ENCODE results near the gene NTNG1. TPM values are rescaled to one million over a fixed set of nuclear protein-coding genes. Genes with fewer than 3 reads are reported as not detected.

NTNG1 gene
- total and polyA plus RNA-seq, 4 donors = 19.8 to 26.8 (median 25.2) TPM

- peak in 5 of 6 donors; percentile 24 to 80 (median 49) for DNase-seq (ENCODE audit: low read depth in 4 of 6, low spot score in 6 of 6)
- Histone ChIP-seq H3K9me3 (ENCODE audit: control insufficient read depth, insufficient read depth, low read length) (no peaks in the 10 kb centered on the region), H3K36me3 (ENCODE audit: control insufficient read depth, insufficient read depth, low read length) (no peaks in the 10 kb centered on the region), H3K27ac (ENCODE audit: low read depth, low read length) (peak overlapping the region; percentile 22), H3K4me3 (ENCODE audit: low read depth, low read length) (no peak overlapping the region), H3K27me3 (ENCODE audit: control insufficient read depth, insufficient read depth, low read length) (no peaks in the 10 kb centered on the region), H3K4me1 (ENCODE audit: control insufficient read depth, insufficient read depth, low read length) (peaks cover 6% of the 10 kb centered on the region)
- 20% methylated on average over 33 of the region's 37 CpGs for WGBS (ENCODE audit: insufficient coverage)
Observed at GRCh38 chr1:107480548-107481415, 339.9 kb downstream of the NTNG1 start.

- DNase-seq (ENCODE audit: low read depth in 4 of 6, low spot score in 6 of 6) = peak in 1 of 6 donors; percentile 47
- Histone ChIP-seq H3K4me3 (ENCODE audit: low read depth, low read length) (no peak overlapping the region), H3K27me3 (ENCODE audit: control insufficient read depth, insufficient read depth, low read length) (no peaks in the 10 kb centered on the region), H3K36me3 (ENCODE audit: control insufficient read depth, insufficient read depth, low read length) (no peaks in the 10 kb centered on the region), H3K9me3 (ENCODE audit: control insufficient read depth, insufficient read depth, low read length) (no peaks in the 10 kb centered on the region), H3K4me1 (ENCODE audit: control insufficient read depth, insufficient read depth, low read length) (peaks cover 6% of the 10 kb centered on the region), H3K27ac (ENCODE audit: low read depth, low read length) (no peak overlapping the region)
- no CpG with 5 or more reads among the region's 3 CpGs for WGBS (ENCODE audit: insufficient coverage)
Observed at GRCh38 chr1:107481756-107482384, 341.0 kb downstream of the NTNG1 start.

DNA sequence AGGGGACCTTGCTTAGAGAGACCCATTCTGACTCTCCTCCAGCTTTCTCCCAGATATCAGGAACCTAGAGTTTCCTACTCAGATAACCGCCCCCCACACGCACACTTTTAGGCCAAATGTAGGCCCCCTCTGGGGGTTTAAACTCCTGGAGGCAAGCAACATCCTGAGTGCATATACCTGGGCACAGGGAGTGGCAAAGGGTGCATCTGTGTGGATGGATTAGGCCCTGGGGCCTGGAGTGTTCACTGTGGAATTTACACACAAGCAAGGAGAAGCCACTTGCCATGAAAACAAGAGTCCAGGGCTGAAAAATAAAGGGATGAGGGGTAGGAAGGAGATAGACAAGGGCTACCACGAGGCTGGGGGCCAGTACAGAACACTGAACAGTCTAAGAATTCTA, 343.1 kb downstream of the NTNG1 start:
- 100% methylated on average over 1 of the region's 3 CpGs for WGBS (ENCODE audit: insufficient coverage)
- Histone ChIP-seq H3K36me3 (ENCODE audit: control insufficient read depth, insufficient read depth, low read length) (no peaks in the 10 kb centered on the region), H3K27me3 (ENCODE audit: control insufficient read depth, insufficient read depth, low read length) (no peaks in the 10 kb centered on the region), H3K4me3 (ENCODE audit: low read depth, low read length) (no peak overlapping the region), H3K9me3 (ENCODE audit: control insufficient read depth, insufficient read depth, low read length) (no peaks in the 10 kb centered on the region), H3K4me1 (ENCODE audit: control insufficient read depth, insufficient read depth, low read length) (peaks cover 6% of the 10 kb centered on the region), H3K27ac (ENCODE audit: low read depth, low read length) (no peak overlapping the region)
- DNase-seq (ENCODE audit: low read depth in 4 of 6, low spot score in 6 of 6) = no peak

- Histone ChIP-seq H3K27ac (ENCODE audit: low read depth, low read length) (no peak overlapping the region), H3K9me3 (ENCODE audit: control insufficient read depth, insufficient read depth, low read length) (no peaks in the 10 kb centered on the region), H3K4me1 (ENCODE audit: control insufficient read depth, insufficient read depth, low read length) (no peaks in the 10 kb centered on the region), H3K36me3 (ENCODE audit: control insufficient read depth, insufficient read depth, low read length) (no peaks in the 10 kb centered on the region), H3K4me3 (ENCODE audit: low read depth, low read length) (no peak overlapping the region), H3K27me3 (ENCODE audit: control insufficient read depth, insufficient read depth, low read length) (no peaks in the 10 kb centered on the region)
- WGBS (ENCODE audit: insufficient coverage) = 14% methylated on average over 1 of the region's 3 CpGs
- peak in 1 of 6 donors; percentile 63 for DNase-seq (ENCODE audit: low read depth in 4 of 6, low spot score in 6 of 6)
Observed at GRCh38 chr1:107486349-107486748, 345.5 kb downstream of the NTNG1 start.

DNA sequence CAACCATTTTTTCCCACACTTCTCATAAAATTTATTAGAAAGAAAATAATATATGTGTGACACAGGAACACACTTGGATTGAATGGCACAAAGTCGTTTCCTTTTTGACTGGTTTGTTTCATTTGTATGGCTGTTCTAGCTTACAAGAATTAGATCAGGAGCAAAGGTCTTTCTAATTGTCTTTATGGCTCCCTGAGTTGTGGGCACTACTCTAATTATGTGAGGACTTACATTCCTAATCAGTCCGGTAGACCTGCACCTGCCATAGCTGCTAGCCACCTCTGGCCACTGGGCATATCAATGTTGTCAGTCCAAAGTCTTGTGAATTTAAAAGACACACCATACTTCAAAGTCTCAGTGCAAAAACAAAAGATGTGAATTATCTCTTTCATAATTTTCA, 346.7 kb downstream of the NTNG1 start:
- 67% methylated on average over 1 of the region's 2 CpGs for WGBS (ENCODE audit: insufficient coverage)
- Histone ChIP-seq H3K36me3 (ENCODE audit: control insufficient read depth, insufficient read depth, low read length) (no peaks in the 10 kb centered on the region), H3K27me3 (ENCODE audit: control insufficient read depth, insufficient read depth, low read length) (no peaks in the 10 kb centered on the region), H3K9me3 (ENCODE audit: control insufficient read depth, insufficient read depth, low read length) (no peaks in the 10 kb centered on the region), H3K4me3 (ENCODE audit: low read depth, low read length) (no peak overlapping the region), H3K4me1 (ENCODE audit: control insufficient read depth, insufficient read depth, low read length) (no peaks in the 10 kb centered on the region), H3K27ac (ENCODE audit: low read depth, low read length) (no peak overlapping the region)
- DNase-seq (ENCODE audit: low read depth in 4 of 6, low spot score in 6 of 6) = no peak

DNA sequence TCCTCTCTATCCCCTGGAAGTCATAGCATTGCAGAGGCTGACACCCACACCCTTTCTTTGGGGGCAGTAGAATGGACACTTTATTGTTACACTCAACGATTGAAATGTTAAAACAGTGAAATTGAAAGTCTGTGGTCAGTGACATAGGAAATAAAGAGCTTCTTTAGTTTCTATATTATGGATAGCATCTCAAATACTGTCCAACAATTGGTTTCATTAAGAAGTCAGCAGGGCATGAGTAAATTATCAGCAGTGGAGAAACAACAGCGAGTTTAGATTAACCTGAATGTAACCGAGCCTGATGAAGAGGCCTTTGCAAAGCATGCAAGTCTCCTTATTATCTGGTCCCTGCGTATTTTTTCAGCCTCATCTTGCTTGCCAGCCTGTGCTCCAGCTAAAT, 350.7 kb downstream of the NTNG1 start:
- Histone ChIP-seq H3K4me1 (ENCODE audit: control insufficient read depth, insufficient read depth, low read length) (no peaks in the 10 kb centered on the region), H3K4me3 (ENCODE audit: low read depth, low read length) (no peak overlapping the region), H3K36me3 (ENCODE audit: control insufficient read depth, insufficient read depth, low read length) (no peaks in the 10 kb centered on the region), H3K27me3 (ENCODE audit: control insufficient read depth, insufficient read depth, low read length) (no peaks in the 10 kb centered on the region), H3K9me3 (ENCODE audit: control insufficient read depth, insufficient read depth, low read length) (no peaks in the 10 kb centered on the region), H3K27ac (ENCODE audit: low read depth, low read length) (no peak overlapping the region)
- 74% methylated on average over 3 of the region's 4 CpGs for WGBS (ENCODE audit: insufficient coverage)
- peak in 1 of 6 donors; percentile 39 for DNase-seq (ENCODE audit: low read depth in 4 of 6, low spot score in 6 of 6)

GRCh38 chr1:107493111-107493716, 352.4 kb downstream of the NTNG1 start:
- Histone ChIP-seq H3K27ac (ENCODE audit: low read depth, low read length) (no peak overlapping the region), H3K4me1 (ENCODE audit: control insufficient read depth, insufficient read depth, low read length) (no peaks in the 10 kb centered on the region), H3K27me3 (ENCODE audit: control insufficient read depth, insufficient read depth, low read length) (no peaks in the 10 kb centered on the region), H3K4me3 (ENCODE audit: low read depth, low read length) (no peak overlapping the region), H3K36me3 (ENCODE audit: control insufficient read depth, insufficient read depth, low read length) (no peaks in the 10 kb centered on the region), H3K9me3 (ENCODE audit: control insufficient read depth, insufficient read depth, low read length) (no peaks in the 10 kb centered on the region)
- no peak for DNase-seq (ENCODE audit: low read depth in 4 of 6, low spot score in 6 of 6)
- 91% methylated on average over 2 of the region's 4 CpGs for WGBS (ENCODE audit: insufficient coverage)

DNA sequence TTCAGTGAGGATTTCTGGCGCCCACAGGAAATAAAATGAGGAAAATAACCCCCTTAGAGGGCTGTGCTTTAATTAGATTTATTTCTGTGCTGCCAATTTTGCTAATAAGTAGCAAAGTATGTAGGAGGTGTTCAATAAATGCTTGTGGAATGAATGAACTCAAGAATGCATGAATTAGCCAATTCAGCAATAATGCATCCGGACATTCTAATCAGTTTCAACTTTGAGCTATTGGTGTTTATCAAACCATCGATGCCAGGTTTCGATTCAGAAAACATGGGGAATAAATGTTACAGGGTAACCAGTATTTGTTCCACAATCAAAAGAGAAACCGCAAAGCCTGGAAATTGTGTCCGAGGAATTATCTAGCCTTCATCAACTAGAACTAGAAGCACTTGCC, 353.2 kb downstream of the NTNG1 start:
- WGBS (ENCODE audit: insufficient coverage) = 93% methylated on average over 3 of the region's 6 CpGs
- no peak overlapping the region for H3K4me3 ChIP-seq (ENCODE audit: low read depth, low read length)
- no peak for DNase-seq (ENCODE audit: low read depth in 4 of 6, low spot score in 6 of 6)
- no peaks in the 10 kb centered on the region for H3K36me3 ChIP-seq (ENCODE audit: control insufficient read depth, insufficient read depth, low read length)
- H3K27me3 ChIP-seq (ENCODE audit: control insufficient read depth, insufficient read depth, low read length) = no peaks in the 10 kb centered on the region
- no peaks in the 10 kb centered on the region for H3K4me1 ChIP-seq (ENCODE audit: control insufficient read depth, insufficient read depth, low read length)
- H3K9me3 ChIP-seq (ENCODE audit: control insufficient read depth, insufficient read depth, low read length) = no peaks in the 10 kb centered on the region
- no peak overlapping the region for H3K27ac ChIP-seq (ENCODE audit: low read depth, low read length)

DNA sequence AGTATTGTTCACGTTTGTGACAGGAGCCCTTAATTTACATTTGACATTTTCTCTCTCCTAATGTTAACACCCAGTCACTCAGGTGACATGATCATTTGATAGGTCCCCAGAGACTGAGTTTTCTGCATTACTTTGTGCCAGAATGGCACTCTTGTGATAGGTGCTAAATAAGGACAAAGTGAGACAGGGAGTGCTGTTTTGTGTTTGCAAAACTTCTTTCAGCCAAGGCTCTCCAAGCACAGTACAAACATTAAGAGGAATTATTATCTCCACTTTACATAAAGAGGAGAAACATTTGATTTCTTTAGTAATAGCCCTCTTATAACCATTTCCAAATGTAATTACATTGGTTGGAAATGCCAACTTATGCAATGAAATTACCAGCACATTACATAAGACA, 355.2 kb downstream of the NTNG1 start:
- Histone ChIP-seq H3K36me3 (ENCODE audit: control insufficient read depth, insufficient read depth, low read length) (no peaks in the 10 kb centered on the region), H3K27ac (ENCODE audit: low read depth, low read length) (no peak overlapping the region), H3K4me1 (ENCODE audit: control insufficient read depth, insufficient read depth, low read length) (no peaks in the 10 kb centered on the region), H3K4me3 (ENCODE audit: low read depth, low read length) (no peak overlapping the region), H3K27me3 (ENCODE audit: control insufficient read depth, insufficient read depth, low read length) (no peaks in the 10 kb centered on the region), H3K9me3 (ENCODE audit: control insufficient read depth, insufficient read depth, low read length) (no peaks in the 10 kb centered on the region)
- no CpG with 5 or more reads among the region's 1 CpG for WGBS (ENCODE audit: insufficient coverage)
- peak in 1 of 6 donors; percentile 17 for DNase-seq (ENCODE audit: low read depth in 4 of 6, low spot score in 6 of 6)

All from spinal cord (tissue), 10 donors.